ENCODE measurements around the gene FARP1.

Gene FARP1

GRCh38 chr13:98413796-98414195 is 270.9 kb downstream of the FARP1 start:
- no peak for TF ChIP-seq CTCF (IDR thresholded peaks at IDR 0.05; ENCODE audit: borderline replicate concordance, control extremely low read depth, extremely low read depth, insufficient read depth, missing control alignments)
- in situ Hi-C loops (cut with MboI; ENCODE audit: low sequenced_read_pairs, unreplicated experiment), result no loop called here
- no peak for DNase-seq (ENCODE audit: low spot score)

GRCh38 chr13:98415326-98416070 is 272.6 kb downstream of the FARP1 start:
- in situ Hi-C loops (cut with MboI; ENCODE audit: low sequenced_read_pairs, unreplicated experiment), result no loop called here
- DNase-seq (ENCODE audit: low spot score), result no peak
- TF ChIP-seq CTCF (IDR thresholded peaks at IDR 0.05; ENCODE audit: borderline replicate concordance, control extremely low read depth, extremely low read depth, insufficient read depth, missing control alignments), result no peak

- no peak for TF ChIP-seq CTCF (IDR thresholded peaks at IDR 0.05; ENCODE audit: borderline replicate concordance, control extremely low read depth, extremely low read depth, insufficient read depth, missing control alignments)
- in situ Hi-C loops (cut with MboI; ENCODE audit: low sequenced_read_pairs, unreplicated experiment), result no loop called here
- DNase-seq (ENCODE audit: low spot score), result no peak
Measured at GRCh38 chr13:98416408-98416807, 273.5 kb downstream of the FARP1 start.

- no peak for DNase-seq (ENCODE audit: low spot score)
- in situ Hi-C loops (cut with MboI; ENCODE audit: low sequenced_read_pairs, unreplicated experiment), result no loop called here
- TF ChIP-seq CTCF (IDR thresholded peaks at IDR 0.05; ENCODE audit: borderline replicate concordance, control extremely low read depth, extremely low read depth, insufficient read depth, missing control alignments), result no peak
Measured at GRCh38 chr13:98419786-98420553, 277.1 kb downstream of the FARP1 start.

- no peak for TF ChIP-seq CTCF (IDR thresholded peaks at IDR 0.05; ENCODE audit: borderline replicate concordance, control extremely low read depth, extremely low read depth, insufficient read depth, missing control alignments)
- no peak for DNase-seq (ENCODE audit: low spot score)
- in situ Hi-C loops (cut with MboI; ENCODE audit: low sequenced_read_pairs, unreplicated experiment), result no loop called here
Measured at GRCh38 chr13:98420554-98421175, 277.8 kb downstream of the FARP1 start.

GRCh38 chr13:98422046-98422445 is 279.2 kb downstream of the FARP1 start:
- DNase-seq (ENCODE audit: low spot score), result no peak
- no peak for TF ChIP-seq CTCF (IDR thresholded peaks at IDR 0.05; ENCODE audit: borderline replicate concordance, control extremely low read depth, extremely low read depth, insufficient read depth, missing control alignments)
- in situ Hi-C loops (cut with MboI; ENCODE audit: low sequenced_read_pairs, unreplicated experiment), result no loop called here
